IPS-NIHi7 (cell line): ENCODE results near the gene SETD1B.
A peak's percentile ranks its signal among the peaks of the same experiment; 100 is the strongest.

ENCODE experiments used
- DNase-seq: peaks from one replicate; pipeline ENCODE4 v3.0.0; 2012; ENCODE audit warnings: mixed read lengths; ENCODE audit errors: extremely low spot score

The SETD1B gene

GRCh38 chr12:121795034-121795968, 8.5 kb upstream of the SETD1B start:
- DNase-seq = peak; percentile 79

- DNase-seq = peak; percentile 80
Observed at GRCh38 chr12:121796855-121797751, 6.7 kb upstream of the SETD1B start.

GRCh38 chr12:121797937-121798786, 5.6 kb upstream of the SETD1B start:
- no peak for DNase-seq

- DNase-seq = no peak
Observed at GRCh38 chr12:121798787-121799155, 5.0 kb upstream of the SETD1B start.

GRCh38 chr12:121799156-121799841, 4.5 kb upstream of the SETD1B start:
- DNase-seq = no peak

GRCh38 chr12:121799842-121800693, 3.7 kb upstream of the SETD1B start:
- peak; percentile 77 for DNase-seq

GRCh38 chr12:121800694-121801594, 2.9 kb upstream of the SETD1B start:
- no peak for DNase-seq

GRCh38 chr12:121801595-121802484, 2.0 kb upstream of the SETD1B start:
- DNase-seq = no peak

- DNase-seq = no peak
Observed at GRCh38 chr12:121802485-121802842, 1.3 kb upstream of the SETD1B start.

GRCh38 chr12:121802843-121803698, 738 bp upstream of the SETD1B start:
- peak; percentile 77 for DNase-seq

- DNase-seq = no peak
Observed at GRCh38 chr12:121804417-121805111, 755 bp downstream of the SETD1B start.

- no peak for DNase-seq
Observed at GRCh38 chr12:121805171-121806008, 1.6 kb downstream of the SETD1B start.

- DNase-seq = no peak
Observed at GRCh38 chr12:121806009-121806545, 2.3 kb downstream of the SETD1B start.

GRCh38 chr12:121806546-121807423, 3.0 kb downstream of the SETD1B start:
- DNase-seq = no peak
